AG09319 (cell line): Measurements from ENCODE around the gene SUFU.

Experiments used
- DNase-seq: peaks from one replicate; pipeline ENCODE4 v3.0.0-alpha.2; 2010; ENCODE audit warnings: low read depth; ENCODE audit errors: extremely low read depth
- TF ChIP-seq, protein P1 (sequence below): IDR thresholded peaks from 2 replicates; pipeline ENCODE4 v1.5.1; 2011; ENCODE audit warnings: low read depth, mild to moderate bottlenecking, inconsistent platforms, low read length, moderate library complexity

SUFU gene

DNA sequence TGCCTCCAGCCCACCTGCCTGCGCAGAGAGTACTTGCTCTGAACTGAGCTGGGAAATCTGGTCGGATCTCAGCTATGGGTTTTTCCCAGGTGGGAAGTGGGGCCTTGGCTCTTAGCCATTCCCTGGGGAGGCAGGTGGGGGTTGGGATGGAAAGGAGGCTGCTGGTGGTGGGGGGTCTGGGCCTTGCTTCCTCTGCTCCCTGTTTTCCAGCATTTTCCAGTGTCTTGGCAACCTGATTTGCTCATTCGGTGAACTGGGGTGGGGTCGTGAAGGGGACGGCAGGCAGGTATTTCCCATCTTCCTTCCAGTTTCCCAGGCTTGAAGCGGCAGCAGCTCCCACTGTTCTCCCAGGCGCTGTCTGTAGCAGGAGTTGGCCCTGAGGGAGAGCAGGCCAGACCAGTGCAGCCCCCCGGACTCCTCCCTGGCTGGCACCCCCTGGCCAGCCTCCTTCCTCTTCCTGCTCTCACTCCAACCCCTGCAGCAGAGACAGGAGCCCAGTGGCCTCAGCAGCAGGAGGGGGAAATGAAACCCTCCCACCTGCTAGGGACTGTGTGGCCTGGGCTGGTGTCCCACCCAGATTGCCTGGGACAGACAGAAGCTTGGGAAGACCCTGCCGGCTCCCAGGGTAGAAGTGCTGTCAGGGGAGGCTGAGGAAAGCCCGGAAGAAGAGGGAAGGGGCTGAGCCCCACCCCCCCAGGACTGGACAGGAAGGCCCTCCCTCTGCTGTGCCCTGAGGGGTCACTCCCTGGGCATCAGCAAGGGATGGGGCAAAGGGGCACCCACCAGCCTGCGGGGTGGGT is 147.1 kb downstream of the SUFU start:
- DNase-seq: no peak
- TF ChIP-seq, protein P1, sequence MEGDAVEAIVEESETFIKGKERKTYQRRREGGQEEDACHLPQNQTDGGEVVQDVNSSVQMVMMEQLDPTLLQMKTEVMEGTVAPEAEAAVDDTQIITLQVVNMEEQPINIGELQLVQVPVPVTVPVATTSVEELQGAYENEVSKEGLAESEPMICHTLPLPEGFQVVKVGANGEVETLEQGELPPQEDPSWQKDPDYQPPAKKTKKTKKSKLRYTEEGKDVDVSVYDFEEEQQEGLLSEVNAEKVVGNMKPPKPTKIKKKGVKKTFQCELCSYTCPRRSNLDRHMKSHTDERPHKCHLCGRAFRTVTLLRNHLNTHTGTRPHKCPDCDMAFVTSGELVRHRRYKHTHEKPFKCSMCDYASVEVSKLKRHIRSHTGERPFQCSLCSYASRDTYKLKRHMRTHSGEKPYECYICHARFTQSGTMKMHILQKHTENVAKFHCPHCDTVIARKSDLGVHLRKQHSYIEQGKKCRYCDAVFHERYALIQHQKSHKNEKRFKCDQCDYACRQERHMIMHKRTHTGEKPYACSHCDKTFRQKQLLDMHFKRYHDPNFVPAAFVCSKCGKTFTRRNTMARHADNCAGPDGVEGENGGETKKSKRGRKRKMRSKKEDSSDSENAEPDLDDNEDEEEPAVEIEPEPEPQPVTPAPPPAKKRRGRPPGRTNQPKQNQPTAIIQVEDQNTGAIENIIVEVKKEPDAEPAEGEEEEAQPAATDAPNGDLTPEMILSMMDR: no peak

DNA sequence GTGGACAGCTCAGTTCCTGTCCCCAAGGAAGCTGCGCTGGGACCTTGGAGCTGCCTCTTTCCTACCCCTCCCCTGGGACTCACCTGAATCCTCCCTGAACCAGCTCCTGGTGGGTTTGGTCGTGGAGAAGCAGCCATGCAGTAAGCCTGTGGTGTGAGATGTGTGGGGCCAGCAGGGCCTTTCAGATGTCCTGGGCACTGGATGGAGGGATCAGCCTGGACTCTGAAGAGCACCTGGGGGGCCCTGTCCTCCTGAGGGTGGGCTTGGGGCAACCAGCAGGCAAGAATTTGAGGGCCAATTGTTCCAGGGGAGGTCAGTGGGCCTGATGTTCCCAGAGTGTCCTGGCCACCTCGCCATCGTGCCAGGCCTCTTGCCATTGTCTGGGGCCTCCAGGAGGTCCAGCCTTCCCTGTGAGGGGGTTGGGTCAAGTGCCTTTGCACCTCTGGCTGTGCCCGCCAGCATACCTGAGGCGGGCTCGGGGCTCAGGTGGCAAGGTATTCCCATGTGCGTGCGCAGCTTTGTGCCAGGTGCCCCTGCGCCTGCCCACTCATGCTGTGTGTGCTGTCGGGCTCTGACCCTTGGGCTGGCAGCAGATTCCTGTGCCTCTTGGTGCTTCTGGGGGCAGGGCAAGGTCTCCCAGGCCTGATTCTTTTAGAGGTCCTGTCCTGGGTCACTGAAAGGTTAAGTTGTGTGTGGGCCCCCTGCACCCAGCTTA is 147.8 kb downstream of the SUFU start:
- TF ChIP-seq, protein P1: no peak

GRCh38 chr10:102652170-102652916 is 148.6 kb downstream of the SUFU start:
- TF ChIP-seq, protein P1: no peak
- DNase-seq: no peak

More for the DNA sequence above, 147.8 kb downstream of the SUFU start:
- DNase-seq: no peak

GRCh38 chr10:102653060-102653459 is 149.3 kb downstream of the SUFU start:
- no peak for DNase-seq
- TF ChIP-seq, protein P1: no peak

GRCh38 chr10:102654566-102654965 is 150.8 kb downstream of the SUFU start:
- no peak for DNase-seq
- TF ChIP-seq, protein P1: no peak

DNA sequence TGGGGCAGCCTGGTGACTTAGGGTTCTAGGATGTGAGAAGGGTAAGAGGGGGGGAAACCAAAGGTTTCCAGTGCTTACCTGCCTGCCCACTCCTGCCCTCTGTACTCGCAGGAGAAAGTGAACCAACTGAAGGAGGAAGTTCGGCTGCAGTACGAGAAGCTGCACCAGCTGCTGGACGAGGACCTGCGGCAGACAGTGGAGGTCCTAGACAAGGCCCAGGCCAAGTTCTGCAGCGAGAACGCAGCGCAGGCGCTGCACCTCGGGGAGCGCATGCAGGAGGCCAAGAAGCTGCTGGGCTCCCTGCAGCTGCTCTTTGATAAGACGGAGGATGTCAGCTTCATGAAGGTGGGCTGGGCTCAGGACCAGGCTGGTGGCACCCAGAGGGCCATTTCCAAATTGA is 151.2 kb downstream of the SUFU start:
- no peak for DNase-seq
- TF ChIP-seq, protein P1: no peak
